T47D (cell line): ENCODE data around the gene WHRN.

Experiments
- DNase-seq, 2 experiments: peaks; one replicate each; pipeline versions ENCODE4 v3.0.0 to v3.0.0-alpha.2; 2011 to 2012; ENCODE audit warnings: low read depth in 1 of 2, low spot score in 1 of 2
- JUND ChIP-seq: IDR thresholded peaks from 2 replicates; pipeline ENCODE4 v1.6.1; 2012; ENCODE audit warnings: low read depth
- in situ Hi-C: cut with HindIII; loops from 2 replicates; pipeline ENCODE4 v1.10.0; 2016; ENCODE audit warnings: low sequenced_read_pairs, low pct_unique_long_range_greater_than_20kb

The WHRN gene

DNA sequence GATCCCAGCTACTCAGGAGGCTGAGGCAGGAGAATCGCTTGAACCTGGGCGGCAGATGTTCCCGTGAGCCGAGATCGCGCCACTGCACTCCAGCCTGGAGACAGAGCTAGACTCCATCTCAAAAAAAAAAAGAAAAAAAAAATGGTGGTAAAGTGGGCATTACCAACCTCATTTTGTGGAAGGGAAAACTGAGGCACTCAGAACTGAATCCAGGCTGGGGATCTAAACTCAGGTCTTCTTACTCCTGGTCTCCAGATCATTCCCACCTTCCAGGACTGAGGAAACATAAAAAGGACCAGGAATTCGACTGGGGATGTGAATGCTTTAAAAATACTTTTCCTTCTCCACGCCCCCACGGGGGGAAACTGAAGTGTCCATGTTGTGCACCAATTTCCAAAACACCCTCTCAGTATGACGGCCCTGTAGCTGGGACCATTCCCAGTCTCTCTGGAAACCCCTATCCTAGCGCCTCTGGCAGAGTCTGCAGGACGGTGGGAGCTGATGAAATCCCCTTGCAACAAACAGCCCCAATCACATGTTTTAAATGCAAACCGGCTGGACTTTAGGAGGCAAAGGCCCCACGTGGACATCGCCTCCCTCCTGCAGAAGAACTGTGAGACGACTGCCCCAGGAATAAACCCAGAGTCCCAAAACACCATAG is 108.6 kb downstream of the WHRN start:
- in situ Hi-C loops: no loop called here
- no peak for DNase-seq
- TF ChIP-seq JUND: no peak

DNA sequence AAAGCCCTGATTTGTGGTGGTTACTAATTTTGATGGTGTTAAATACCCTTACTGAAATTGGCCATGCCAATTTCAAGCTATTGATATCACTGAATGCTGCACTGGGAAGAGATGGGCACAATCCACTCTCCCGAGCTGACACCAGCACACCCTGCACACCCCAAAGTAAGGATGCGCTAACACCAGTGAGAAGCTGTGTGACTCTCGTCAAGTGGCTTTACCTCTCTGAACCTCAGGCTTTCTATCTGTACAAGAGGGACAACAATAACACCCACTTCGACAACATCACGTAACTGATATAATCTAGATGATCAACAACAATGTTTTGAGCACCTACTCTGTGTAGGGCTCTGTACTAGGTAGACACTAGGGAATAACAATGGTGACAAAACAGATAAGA is 109.5 kb downstream of the WHRN start:
- TF ChIP-seq JUND: no peak
- in situ Hi-C loops: no loop called here
- no peak for DNase-seq

DNA sequence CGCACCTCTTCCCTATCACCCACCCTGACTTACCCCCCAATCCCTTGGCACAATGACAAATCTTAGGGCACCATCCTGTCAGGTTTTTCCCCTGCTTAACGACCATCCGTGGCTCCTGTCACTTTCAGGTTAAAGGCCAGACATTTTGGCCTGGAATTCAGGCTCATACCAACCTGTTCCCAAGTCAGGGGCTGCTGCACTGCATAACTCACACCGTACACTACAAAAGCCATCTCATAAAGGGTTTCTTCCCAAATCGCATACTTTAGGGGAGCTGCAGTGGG is 110.0 kb downstream of the WHRN start:
- TF ChIP-seq JUND: no peak
- in situ Hi-C loops: no loop called here
- DNase-seq: no peak

DNA sequence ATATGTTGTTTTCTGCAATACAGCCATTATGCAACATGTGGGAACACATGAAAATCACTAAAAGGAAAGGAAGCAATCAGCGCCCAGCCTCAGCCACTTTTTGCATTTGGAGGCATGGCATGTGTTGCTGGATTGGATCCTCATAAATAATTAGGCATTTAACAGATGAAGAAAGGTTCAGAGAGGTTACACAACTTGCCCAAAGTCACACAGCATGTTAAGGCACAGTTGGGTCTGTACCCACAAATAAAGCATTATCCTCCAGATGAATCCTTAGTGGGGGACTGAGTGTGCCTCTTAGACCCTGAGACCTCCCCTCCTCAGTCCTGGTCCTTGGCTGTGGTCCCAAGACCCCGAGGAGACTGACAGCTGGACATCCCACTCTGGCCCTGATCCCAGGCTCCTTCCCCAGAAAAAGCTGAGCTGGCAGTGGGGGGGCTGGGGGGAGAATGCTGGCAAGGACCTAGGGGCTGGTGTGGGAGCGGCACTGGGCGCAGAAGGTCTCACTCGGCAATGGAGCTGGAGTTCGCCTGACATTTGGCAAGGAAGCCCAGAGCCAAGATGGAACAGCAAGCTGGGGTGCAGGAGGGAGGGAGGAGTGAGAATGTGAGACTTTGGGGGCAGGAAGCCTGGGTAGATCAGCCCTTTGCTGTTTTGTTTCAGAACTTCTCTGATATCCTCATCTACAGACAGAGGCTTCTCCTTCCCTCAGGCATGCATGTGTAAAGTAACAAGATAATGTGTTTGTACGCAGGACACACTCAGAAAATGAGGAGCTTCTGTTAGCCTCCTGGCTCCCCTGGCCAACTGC is 110.5 kb downstream of the WHRN start:
- no peak for TF ChIP-seq JUND
- in situ Hi-C loops: no loop called here
- no peak for DNase-seq

DNA sequence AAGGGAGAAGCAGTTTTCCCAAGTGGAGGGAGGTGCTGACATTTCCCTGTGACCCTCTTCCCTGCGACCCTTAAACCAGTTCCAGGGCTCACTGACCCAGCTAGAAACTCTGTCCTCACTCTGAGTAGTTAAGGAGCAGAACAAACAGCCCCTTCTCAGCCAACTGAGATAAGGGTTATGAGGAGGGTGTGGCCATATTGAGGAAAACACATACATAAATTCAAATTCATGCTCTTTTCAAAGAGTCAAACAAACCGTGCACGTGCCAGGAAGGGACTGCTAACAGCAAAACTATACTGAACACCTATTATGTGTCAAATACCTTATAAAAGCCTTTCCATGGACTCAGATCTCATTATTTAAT is 112.5 kb downstream of the WHRN start:
- TF ChIP-seq JUND: no peak
- DNase-seq: no peak
- in situ Hi-C loops: no loop called here

DNA sequence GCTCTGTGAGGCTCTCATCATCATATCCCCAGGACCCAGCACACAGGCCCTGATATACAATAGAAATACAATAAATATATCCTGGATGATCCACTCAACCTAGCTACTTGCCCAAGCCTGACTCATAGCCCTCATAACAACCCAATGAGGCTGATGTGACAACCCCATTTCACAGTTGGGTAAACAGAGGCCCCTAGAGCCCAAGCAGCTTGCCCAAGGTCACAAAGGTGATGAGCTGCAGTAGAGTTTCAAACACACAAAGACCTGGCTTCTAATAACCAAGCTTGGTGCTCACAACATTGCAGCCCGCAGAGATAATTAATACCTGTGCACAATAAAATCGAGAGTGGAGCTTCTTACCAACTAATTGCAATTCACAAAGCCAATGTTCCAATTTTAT is 114.3 kb downstream of the WHRN start:
- TF ChIP-seq JUND: no peak
- in situ Hi-C loops: no loop called here

DNA sequence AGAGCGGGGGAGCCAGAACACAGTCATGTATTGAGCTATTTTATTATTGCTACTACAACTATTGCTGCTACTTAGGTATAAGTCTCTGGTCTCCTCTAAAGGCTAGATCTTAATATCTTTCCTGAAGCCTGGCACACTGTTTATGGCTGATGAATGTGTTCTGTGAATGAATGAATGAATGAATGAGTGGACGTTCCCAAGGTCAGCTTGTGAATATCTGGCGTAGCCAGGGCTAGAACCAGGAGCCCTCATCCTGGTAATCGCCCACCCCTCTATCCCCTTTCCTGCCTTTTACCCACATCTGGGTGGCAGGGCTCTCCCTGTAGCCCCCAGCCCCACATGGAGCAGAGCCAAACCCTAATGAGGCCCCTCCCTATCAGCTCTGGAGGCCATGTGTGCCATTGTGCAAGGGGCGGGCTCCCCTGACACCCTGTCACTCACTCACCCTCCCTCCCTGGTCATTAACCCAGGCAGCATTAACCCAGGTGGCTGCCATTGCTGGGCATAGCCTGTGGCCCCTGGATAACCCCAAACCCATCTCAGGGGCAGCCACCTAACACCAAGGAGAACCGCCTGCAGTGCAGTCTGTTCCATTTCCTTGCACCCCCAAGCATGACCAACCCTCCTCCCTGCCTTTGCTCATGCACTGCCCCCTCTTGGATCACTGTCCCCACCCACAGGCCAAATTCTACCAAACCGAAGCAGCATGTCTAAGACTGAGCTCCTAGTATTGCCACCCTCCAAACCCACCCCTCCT is 115.5 kb downstream of the WHRN start:
- no peak for DNase-seq
- TF ChIP-seq JUND: no peak
- in situ Hi-C loops: no loop called here

More for the DNA sequence above, 114.3 kb downstream of the WHRN start:
- DNase-seq: no peak

DNA sequence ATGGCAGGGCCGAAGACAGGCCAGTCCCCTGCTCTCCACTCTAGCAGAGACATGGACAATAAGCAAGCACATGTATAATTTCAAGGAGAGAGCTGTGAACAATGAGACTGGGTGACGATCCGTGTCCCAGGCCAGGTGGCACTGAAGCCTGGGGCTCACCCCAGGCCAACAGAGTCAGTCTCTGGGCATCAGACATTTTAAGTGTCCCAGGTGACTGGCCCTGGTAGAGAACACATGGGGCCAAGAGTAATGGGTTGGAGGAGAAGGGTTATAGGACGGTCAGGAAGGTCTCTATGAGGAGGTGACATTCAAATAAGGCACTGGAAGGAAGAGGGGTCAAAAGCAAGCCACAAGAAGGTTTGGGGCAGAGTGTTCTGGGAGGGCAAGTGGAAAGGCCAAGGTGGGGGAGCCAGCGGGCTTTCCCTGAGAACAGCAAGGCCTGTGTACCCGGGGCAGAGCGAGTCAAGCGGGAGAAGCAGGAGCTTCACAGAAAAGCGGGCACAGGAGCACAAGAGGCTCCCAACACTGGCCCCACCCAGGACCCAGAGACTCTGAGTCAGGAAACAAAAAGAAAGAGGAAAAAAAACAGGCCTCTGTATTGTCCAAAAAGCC is 116.4 kb downstream of the WHRN start:
- in situ Hi-C loops: no loop called here
- no peak for DNase-seq
- no peak for TF ChIP-seq JUND

DNA sequence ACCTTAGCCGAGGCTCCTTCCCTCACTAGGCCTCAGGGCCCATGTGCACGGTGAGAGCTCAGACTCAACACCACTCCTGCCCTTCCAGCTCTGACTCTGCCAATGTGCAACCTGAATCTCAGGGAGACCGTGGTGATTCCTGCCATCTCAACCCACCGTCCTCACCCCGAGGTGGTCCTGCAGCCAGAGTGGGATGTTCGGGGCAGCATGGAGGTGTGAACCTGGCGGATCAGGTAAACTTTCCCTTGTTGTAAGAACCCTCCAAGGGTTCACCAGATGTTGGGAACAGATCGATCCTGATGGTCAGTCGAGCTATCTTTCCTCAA is 117.0 kb downstream of the WHRN start:
- TF ChIP-seq JUND: no peak
- in situ Hi-C loops: no loop called here
- no peak for DNase-seq

DNA sequence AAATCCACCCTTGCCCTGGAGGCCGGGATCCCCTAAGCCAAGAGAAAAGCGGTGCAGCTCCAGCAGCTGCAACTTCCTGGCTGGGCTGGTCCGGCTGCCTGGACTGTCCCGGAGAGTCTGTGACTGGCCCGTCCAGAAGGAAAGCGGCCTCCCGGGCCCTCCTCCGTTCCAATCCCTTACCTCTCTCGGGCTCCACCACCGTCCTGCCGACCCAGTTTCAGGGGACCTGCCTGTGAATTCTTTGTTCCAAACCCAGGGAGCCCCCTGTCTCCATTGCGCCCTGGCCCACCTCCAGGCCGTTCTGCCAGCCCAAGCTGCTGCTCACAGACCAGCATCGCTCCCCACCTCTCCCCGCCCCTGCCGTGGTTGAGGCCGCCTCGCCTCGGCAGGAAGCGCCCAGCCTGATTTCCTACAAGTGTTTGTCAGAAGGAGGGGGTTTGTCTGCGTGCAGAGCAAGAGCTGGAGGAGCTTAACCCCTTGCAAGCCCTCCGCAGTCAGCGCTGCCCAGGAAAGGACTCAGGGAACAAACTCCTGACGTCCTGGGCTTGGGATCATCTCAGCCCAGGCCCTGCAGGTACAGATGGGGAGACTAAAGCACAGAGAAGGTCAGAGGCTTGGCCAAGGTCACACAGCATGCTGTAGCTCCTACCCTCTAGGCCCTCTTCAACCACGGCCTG is 117.5 kb downstream of the WHRN start, which contains the start of gene AKNA:
AKNA (minus strand) TSS at position 303 of the 677 bp plus-strand sequence. CDS start 6,649 bp downstream, outside the sequence.
- in situ Hi-C loops: no loop called here
- no peak for DNase-seq
- TF ChIP-seq JUND: no peak

DNA sequence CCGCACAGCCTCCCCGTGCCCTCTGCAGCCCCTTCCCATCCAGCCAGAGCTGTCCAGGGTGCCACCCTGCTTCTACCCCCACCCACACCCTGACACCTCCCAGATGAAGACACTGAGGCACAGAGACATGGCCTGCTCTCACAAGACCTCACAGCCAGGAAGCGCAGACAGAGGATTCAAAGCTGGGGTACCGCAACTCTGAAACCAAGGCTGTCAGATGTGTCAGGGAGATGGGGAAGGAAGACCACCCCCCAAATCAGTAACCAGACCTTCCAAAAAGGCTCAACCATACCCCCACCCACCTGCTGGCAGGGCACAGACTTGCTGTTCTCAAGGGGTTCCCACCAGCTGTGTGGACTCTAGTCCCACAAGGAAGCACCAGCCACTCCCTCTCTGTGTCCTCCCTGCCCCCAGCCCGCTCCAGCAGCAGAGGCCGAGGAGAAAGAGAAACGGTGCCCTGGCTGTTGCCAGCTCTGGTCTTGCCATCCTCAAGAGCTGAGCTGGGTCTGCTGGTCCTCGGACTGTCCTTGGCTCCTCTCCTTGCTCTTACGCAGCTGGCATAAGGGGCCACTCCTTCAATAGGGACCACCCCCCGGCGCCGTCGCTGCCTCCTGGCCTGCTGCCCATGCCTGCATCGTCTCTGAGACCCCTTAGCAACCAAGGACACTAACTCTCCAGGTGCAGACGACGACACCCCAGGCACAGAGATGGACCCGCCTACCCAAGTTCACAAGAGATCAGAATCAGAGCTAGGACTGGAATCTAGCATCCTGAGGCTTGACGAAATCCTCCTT is 118.2 kb downstream of the WHRN start:
- DNase-seq: no peak
- in situ Hi-C loops: no loop called here
- TF ChIP-seq JUND: no peak
